Measurements from ENCODE around the gene IL18. TPM values are rescaled to one million over a fixed set of nuclear protein-coding genes. Genes with fewer than 3 reads are reported as not detected.
"Not testable (repeated sequence)": the region's sequence is repeated elsewhere in the genome, so short reads cannot be mapped to it uniquely, and the experiment has no call there.

The IL18 gene
- 2.0 TPM for total RNA-seq

DNA sequence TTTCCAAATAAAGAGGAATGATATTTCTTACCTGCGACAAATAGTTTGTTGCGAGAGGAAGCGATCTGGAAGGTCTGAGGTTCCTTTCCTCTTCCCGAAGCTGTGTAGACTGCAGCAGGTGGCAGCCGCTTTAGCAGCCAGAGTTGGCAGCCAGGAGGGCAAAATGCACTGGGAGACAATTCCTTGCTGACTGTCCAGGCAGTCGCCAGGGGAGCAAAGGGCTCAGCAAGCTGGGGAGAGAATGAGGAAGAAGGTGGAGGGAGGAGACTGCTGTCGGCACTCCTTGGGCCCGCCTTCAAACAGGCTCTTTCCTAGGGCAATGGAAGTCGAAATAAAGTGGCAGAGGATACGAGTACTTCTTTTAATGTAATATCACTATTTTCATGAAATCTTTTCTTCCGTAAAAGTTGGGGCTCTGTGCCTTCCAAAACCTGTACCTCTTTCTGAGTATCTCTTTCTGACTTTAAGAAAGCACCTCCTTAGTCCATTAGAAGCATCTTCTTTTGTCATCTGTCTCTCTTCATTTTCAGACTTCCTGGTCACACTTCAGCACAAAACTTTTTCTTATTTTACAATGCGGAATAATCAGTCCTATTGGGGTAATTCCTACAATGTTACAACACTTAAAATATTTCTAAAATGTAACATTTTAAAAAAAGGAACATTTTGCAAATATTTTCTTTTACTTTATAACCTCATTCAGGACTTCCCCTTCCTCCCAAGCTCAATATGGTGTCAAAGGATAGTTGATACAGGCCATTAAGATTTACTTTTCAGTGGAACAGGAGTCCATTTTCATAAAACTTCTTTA lies at the start of gene IL18:
Gene IL18, minus strand, starts transcription at position 220 of the 811 bp plus-strand sequence. CDS start 9,041 bp downstream, outside the sequence.
- no peak for DNase-seq

DNA sequence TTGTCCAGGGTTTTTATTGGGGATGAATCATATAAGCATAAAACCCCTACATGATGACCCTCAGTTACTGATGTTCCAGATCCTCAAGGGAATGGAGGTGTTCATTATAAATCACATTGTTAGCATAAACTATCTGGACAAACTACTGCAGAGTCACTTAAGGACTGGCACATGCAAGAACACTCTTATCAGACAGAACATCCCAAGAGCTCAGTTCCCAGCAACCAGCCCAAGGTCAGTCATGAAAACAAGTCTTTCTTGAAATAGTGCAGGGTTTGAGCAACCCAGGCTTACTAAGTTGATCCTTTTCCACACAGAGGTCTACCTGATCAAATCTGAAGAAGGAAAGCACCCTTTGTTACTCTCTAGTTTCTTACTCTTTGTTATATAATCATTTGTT lies 48.8 kb upstream of the IL18 start:
- no peak for DNase-seq

DNA sequence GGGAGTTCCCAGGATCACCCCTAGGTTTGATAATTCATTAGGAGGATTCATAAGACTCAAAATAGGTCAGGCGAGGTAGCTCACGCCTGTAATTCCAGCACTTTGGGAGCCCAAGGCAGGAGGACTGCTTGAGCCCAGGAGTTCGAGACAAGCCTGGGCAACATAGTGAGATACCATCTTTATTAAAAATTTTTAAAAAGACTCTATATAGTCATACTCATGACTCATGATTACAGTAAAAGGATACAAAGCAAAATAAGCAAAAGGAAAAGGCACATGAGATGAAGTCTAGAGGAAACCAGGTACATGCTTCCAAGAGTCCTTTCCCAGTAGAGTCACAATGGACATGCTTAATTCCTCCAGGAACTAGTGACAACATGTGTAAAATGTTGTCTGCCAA lies 48.4 kb upstream of the IL18 start:
- DNase-seq = no peak

DNA sequence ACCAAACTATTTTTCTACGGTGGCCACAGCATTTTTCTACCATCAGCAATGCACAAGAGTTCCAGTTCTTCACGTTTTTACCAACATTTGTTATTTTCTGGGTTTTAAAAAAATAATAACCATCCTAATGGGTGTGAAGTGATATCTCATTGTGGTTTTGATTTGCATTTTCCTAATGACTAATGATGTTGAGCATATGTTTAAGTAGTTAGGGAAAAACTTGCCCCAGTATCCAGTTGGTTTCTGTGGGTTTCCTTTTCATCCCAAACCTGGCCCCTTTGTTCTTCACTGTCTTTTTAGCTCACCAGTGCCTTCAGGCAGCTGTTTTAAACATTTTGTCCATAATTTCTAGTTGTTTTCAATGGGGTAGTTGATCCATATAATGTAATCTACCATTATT lies 47.6 kb upstream of the IL18 start:
- no peak for DNase-seq

DNA sequence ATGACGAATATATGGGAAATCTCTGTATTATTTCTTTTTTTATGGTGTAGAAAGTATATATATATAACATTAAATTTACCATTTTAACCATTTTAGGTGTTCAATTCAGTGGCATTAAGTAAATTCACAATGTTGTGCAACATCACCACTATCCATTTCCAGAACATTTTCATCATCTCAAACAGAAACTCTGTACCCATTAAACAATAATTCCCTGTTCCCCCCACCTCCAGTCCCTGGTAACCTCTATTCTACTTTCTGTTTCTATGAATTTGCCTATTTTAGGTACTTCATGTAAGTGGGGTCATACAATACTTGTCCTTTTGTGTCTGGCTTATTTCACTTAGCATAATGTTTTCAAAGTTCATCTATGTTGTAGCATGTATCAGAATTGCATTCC lies 47.0 kb upstream of the IL18 start:
- DNase-seq = no peak

DNA sequence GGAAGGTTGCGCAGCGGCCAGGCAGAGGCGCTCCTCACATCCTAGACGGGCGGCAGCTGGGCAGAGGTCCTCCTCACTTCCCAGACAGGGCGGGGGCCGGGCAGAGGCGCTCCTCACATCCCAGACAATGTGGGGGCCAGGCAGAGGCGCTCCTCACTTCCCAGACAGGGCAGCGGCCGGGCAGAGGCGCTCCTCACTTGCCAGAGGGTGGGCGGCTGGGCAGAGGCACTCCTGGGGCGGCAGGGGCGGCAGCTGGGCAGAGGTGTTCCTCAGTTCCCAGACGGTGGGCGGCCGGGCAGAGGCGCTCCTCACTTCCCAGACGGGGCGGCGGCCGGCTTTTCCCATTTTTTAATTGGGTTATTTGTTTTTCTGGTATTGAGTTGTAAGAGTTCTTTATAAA lies 42.2 kb upstream of the IL18 start:
- no peak for DNase-seq

DNA sequence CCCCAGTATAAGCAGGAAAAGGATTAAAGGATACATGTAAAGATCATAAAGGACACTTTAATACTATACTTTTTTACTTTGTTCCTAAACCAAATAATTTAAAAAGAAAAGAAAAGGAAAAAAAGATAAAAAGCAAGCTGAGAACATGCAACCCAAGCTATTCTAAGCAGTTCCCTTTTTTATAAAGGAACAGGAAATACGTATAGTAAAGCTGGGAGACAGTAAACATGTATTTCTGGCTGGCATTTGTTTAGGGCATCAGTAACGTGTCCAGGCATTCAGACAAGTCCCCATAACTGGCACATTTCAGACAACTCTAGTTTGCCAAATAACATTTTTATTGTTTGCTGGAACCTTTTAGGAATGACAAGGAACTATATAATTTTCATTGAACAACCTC lies 36.4 kb upstream of the IL18 start:
- DNase-seq = no peak

DNA sequence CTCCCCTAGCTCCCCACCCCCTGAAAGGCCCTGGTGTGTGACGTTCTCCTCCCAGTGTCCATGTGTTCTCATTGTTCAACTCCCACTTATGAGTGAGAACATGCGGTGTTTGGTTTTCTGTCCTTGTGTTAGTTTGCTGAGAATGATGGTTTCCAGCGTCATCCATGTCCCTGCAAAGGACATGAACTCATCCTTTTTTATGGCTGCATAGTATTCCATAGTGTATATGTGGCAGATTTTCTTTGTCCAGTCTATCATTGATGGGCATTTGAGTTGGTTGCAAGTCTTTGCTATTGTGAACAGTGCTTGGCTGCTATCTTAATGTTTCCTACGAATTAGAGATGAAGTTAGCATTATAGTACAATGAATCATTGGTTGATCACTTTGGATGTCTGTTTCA lies 35.2 kb upstream of the IL18 start:
- not testable (repeated sequence) for DNase-seq

DNA sequence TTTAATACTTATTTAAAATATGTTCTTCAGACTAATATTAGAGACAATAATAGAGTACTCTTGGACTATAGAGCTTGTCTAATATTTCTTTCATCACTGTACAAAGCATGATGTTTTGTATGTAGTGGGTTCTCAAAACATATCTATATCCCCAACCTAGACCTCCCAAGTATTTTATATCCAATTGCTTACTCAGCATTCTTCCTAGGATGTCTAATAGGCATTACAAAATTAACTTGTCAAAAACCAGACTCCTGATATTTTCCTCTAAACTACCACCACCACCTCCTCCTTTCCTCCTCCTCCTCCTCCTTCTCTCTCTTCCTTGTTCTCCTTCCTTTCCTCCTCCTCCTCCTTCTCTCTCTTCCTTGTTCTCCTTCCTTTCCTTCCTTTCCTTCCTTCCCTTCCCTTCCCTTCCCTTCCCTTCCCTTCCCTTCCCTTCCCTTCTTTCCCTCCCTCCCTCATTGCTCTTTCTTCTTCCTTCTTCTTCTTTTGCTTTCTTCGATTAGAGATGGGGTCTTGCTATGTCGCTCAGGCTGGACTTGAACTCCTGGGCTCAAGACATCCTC lies 32.7 kb upstream of the IL18 start:
- DNase-seq = no peak

DNA sequence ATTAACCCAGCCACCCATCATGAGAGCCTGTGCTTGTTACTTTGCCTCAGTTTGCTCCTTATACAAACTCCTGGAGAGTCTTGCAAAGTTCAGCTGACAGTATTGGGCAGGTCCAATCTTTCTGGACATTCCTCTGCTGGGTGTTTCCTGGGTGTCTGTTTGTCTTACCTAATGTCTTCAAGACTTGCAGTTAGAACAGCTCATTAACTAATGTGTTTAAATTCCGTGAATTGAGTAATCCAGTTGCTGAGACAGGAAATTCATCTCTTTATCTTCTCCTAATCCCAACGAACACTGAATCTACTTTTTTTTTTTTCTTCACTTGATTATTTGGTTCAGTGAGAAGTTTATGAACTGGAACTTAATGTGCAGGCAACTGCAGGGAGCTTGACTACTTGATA lies 32.1 kb upstream of the IL18 start:
- no peak for DNase-seq

DNA sequence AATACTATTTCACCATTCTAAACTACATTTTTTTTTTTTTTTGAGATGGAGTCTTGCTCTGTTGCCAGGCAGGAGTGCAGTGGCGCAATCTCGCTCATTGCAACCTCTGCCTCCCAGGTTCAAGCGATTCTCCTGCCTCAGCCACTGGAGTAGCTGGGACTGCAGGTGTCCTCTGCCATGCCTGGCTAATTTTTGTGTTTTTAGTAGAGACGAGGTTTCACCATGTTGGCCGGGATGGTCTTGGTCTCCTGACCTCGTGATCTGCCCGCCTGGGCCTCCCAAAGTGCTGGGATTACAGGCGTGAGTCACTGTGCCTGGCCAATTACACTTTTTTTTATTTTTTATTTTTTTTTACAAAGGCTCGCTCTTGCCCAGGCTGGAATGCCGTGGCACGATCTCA lies 31.2 kb upstream of the IL18 start:
- not testable (repeated sequence) for DNase-seq

DNA sequence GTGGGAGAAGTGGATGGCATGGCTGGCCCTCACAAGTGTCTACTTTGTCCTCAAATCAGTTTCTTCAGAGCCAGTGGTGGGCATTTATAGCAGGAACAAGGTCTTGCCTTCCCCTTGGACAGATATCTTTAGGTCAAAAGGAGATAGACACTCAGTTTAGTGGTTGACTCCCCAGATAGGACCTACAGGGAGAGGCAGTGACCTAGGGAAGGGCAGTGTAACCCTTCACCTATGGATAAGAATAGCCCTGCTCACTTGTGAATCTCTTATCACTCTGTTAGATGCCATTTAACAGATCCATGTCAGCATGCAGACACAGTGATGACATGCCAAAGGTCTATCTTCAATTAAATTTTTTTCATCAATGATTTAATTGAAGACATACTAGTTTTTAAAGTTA lies 22.4 kb upstream of the IL18 start:
- no peak for DNase-seq

DNA sequence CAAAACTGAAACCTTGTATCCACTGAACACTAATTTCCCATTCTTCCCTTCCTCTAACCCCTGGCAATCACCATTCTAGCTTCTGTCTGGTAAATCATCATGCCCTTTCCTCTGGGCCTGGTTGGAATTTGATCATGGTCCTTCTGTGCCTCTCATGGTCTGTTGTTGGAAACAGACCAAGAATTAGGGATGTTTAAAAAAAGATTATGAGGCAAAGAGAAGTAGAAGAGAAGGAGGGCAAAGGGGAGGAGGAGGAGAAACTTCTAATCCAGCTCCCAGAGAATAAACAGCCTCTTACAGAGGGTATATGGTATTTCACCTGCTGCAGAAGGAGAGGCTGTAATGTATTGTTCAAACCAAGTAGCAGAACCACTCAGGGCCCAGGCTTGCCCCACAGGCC lies 22.0 kb upstream of the IL18 start:
- DNase-seq = no peak

DNA sequence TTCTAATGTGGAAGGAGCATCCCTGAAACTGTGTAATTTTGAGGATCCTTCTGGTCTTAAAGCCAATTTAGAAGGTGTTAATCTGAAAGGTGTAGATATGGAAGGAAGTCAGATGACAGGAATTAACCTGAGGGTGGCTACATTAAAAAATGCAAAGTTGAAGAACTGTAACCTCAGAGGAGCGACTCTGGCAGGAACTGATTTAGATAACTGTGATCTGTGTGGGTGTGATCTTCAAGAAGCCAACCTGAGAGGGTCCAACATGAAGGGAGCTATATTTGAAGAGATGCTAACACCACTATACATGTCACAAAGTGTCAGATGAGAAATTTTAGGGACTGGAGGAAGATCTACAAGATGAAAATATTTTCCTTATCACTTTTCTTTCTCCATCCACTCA lies 19.0 kb upstream of the IL18 start:
- no peak for DNase-seq

DNA sequence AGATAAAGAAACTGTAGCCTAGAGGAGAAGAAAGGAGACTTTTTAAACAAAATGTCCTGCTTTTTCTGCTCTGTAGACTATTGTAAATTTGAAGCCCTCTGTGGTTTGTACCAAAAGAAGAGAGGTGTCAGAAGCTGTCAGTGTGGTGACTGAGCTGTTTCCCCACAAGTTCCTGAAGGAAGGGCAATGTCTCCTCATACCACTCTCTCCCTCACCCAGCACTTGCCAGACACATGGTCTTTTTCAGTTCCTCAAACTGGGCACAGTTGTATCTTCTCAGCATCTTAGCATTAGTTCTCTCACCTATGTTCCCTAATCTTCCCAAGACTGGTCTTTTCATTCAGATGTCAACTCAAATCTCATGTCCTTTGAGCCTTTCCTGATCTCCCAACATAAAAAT lies 15.7 kb upstream of the IL18 start:
- DNase-seq = no peak

DNA sequence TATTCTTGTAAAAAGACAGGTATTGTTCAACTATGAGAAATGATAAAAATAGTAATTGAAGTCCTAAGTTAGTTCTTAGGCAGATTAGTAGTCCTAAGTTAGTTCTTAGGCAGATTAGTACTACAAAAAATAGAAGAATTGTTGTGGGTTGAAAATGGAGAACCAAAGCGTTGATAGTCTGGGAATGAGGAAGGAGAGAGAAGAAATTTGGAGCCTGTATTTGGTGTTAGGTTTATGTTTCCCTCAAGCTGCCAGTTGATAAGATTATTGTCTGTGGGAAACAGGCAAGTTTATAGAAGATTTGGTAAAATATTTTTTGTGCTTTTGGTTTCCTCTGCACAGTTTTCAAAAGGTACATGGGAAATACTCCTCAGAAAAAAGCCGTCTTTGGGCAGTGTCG lies 15.0 kb upstream of the IL18 start:
- DNase-seq = no peak

DNA sequence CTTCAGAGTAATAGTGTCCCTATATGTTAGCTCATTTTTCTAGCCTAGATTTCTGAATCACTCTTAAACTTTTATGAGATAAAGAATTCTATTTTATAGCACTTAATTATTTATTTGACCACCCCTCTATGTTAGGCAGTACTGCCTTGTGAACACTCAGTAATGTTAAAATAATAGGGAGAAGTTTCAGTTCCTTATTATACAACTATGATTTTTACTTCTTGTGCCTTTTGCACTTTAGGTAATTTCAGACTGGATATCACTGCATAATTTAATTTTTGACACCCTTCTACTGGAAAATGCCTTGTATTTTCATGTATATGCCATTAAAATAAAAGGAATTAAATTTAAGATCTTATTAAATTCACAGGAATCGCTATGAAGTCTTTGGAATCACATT lies 14.5 kb upstream of the IL18 start:
- no peak for DNase-seq

DNA sequence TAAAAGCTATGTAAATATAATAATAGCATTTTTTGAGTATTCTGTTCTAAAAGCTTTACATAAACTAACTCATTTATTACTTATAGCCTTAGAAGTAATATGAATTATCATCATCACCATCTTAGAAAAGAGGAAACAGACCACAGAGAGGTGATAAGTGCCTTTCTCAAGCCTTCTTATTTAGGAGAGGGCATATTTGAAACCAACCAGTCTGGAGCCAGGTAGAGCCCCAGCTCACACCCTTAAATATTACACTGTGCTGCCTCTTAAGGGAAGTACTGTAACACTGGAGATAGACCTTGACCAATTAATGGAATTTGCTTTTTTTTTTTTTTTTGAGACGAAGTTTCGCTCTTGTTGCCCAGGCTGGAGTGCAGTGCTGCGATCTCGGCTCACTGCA lies 13.7 kb upstream of the IL18 start:
- DNase-seq = no peak

DNA sequence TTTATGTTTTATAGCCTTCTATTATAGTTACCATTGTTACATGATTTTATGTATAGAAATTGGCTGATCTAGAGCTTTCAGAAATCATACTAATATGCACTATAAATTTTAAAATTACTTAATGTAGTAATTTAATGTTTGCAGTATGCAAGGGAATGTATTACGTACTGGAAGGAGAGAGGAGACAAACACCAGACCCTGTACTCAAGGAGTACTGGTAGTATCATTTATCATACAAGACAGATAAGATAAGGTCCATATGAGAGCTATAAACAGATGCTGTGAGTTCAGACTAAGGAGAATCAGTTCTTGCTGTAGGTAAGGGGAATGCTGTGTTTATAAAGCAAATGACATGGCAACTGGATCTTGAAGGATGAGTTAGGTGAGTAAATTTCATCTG lies 12.2 kb upstream of the IL18 start:
- no peak for DNase-seq

DNA sequence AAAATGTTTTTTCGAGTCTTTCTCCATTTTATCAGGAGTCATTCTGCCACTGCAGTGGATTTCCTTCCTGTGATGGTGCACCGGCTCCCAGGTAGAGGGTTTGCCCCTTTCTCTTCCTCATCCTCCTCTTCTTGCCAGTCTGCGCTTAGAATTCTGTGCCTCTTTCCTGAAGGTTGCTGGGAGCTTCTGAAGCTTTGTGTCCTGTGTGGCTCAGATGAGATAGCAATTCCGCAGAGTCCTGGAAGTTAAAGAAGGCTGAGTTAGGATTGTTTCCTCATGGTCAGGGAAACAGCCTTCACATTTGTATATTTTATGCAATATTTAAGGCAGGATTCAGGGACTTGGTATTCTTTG lies 11.7 kb upstream of the IL18 start:
- DNase-seq = no peak

DNA sequence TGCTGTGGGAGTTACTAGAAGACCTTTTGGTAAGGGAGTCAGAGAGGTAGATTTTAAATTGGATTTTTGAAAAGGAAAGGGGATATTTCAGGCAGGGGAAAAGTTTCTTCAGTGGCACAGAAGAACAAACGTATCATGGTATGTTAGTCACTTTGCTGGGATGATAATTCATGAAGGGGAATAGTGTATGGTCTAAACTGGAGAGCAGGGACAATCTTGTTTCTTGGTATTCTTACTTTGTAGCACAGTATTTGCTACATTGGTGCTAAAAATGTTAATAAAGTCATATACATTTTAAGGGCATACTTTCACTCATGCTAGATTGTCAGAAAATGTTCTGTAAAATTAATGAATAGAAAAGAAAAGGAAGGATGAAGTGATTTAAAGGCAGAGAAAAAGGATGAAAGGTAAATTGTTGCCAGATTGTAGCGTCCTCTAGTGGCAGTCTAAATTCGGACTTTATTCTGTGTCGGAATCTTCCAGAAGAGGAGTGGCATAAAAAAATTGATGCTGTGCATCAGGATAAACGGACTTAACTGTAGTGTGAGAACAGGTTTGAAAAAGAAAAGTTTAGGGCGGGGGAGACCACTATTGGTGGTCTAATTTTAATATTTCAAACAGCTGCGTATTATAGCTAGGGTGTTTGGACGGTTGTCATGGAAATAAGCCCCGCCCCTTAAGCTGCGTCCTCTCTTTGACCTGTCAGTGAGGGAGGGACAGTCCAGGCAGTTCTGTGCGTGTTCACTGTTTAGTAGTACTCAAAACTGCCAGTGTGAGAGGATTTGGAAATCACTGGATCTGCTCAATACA lies 11.1 kb upstream of the IL18 start, which contains the start of gene BCO2:
Gene BCO2, plus strand, starts transcription at position 724 of the 810 bp plus-strand sequence. CDS start 90 bp downstream, outside the sequence.
- DNase-seq = peak; percentile 59

DNA sequence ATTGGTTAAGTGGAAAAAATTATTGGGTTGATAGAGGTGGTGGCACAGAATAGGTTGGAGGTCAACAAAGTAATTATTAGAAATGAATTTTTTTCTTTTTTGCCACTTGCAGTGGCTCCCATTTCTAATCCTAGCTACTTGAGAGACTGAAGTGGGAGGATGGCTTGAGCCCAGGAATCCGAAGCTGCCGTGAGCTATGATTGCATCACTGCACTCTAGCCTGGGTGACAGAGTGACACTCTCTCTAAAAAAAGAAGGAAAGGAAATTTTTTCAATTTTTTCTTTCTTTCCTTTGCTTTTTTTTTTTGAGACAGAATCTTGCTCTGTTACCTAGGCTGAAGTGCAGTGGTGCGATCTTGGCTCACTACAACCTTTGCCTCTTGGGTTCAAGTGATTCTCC lies 9.3 kb upstream of the IL18 start:
- DNase-seq = no peak

DNA sequence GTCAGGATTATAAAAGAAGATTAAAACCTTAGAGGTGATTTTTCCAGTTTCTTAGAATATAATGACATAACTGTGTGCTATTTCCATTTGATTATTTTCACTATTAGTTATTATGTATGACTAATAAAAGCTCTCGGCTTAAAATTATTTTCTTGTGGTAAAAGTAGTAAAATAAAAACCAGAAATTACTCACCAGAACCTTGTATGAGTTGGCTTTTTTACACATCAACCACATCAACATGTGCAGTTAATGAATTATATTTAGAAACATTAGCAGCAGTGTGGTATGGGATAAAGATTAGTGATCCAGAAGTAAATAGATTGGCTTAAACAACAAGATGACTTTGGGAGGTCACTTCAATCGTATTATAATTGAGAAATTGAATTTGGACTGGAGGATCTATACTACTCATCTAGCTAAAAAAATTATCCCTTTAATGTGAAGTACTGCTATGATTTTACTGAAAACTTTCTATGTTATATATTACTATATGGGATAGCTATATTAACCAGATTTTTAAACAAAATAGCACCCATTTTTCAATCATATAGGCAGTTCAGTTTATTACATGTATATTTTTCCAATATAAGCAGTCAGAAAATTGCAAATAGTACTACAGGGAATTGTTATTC lies 8.6 kb upstream of the IL18 start:
- DNase-seq = no peak

All from occipital lobe (tissue), 2 donors.